DND-41 (cell line): Measurements from ENCODE around the gene DUSP8.

Experiments
- ATAC-seq: fragments of 200-7000 bp; cut with Tn5 transposase; 3 replicates; pipeline ENCODE4 v1.9.1; 2021; ENCODE audit warnings: low read depth; ENCODE audit not compliant: insufficient read depth
- DNase-seq: peaks from one replicate; pipeline ENCODE4 v3.0.0-alpha.2; 2020
- H2AFZ ChIP-seq: 2 replicates; pipeline ENCODE4 v1.6.0; 2012; ENCODE audit warnings: low read depth, low read length
- H3K27ac ChIP-seq: 2 replicates; pipeline ENCODE4 v1.5.1; 2012; ENCODE audit warnings: low read length, inconsistent platforms
- H3K27me3 ChIP-seq: fragments of 200-600 bp; sonication (generic); 2 replicates; pipeline ENCODE4 v1.6.0; 2012; ENCODE audit warnings: low read length, mild to moderate bottlenecking, inconsistent platforms; ENCODE audit not compliant: insufficient read depth, poor library complexity
- H3K36me3 ChIP-seq: 2 replicates; pipeline ENCODE4 v1.5.1; 2012; ENCODE audit warnings: low read length, inconsistent platforms; ENCODE audit not compliant: insufficient read depth
- H3K4me1 ChIP-seq: 2 replicates; pipeline ENCODE4 v1.5.1; 2012; ENCODE audit warnings: mild to moderate bottlenecking, low read length; ENCODE audit not compliant: insufficient read depth
- H3K4me2 ChIP-seq: 2 replicates; pipeline ENCODE4 v1.6.0; 2012; ENCODE audit warnings: mild to moderate bottlenecking, moderate library complexity, low read length, inconsistent platforms; ENCODE audit not compliant: insufficient read depth
- H3K4me3 ChIP-seq, 2 experiments: fragments of 200-600 bp in 1 of 2; shearing (Covaris generic) in 1 of 2; 2 replicates each; pipeline ENCODE4 v1.5.1; 2012 to 2016; ENCODE audit warnings: inconsistent platforms in 2 of 2, low read length in 2 of 2, mild to moderate bottlenecking in 2 of 2, low read depth in 1 of 2, moderate library complexity in 1 of 2
- H3K79me2 ChIP-seq: 2 replicates; pipeline ENCODE4 v1.6.0; 2012; ENCODE audit warnings: low read length, inconsistent platforms; ENCODE audit not compliant: insufficient read depth
- H3K9ac ChIP-seq: 2 replicates; pipeline ENCODE4 v1.6.0; 2012; ENCODE audit warnings: low read depth, mild to moderate bottlenecking, inconsistent platforms, low read length, moderate library complexity
- H3K9me3 ChIP-seq: 2 replicates; pipeline ENCODE4 v1.5.1; 2012; ENCODE audit warnings: low read length, moderate library complexity, mild to moderate bottlenecking, inconsistent platforms; ENCODE audit not compliant: insufficient read depth, severe bottlenecking
- H4K20me1 ChIP-seq: 2 replicates; pipeline ENCODE4 v1.6.0; 2012; ENCODE audit warnings: low read length; ENCODE audit not compliant: insufficient read depth
- EZH2 ChIP-seq: IDR thresholded peaks from 3 replicates; pipeline ENCODE4 v1.6.1; 2012; ENCODE audit warnings: borderline replicate concordance, low read depth, mild to moderate bottlenecking, moderate library complexity, low read length, inconsistent platforms; ENCODE audit not compliant: severe bottlenecking
- TF ChIP-seq, protein P1 (sequence below): IDR thresholded peaks from 2 replicates; pipeline ENCODE4 v1.5.1; 2012; ENCODE audit warnings: borderline replicate concordance, low read length, moderate library complexity, mild to moderate bottlenecking; ENCODE audit not compliant: poor library complexity, severe bottlenecking; ENCODE audit errors: extremely low read depth

Gene DUSP8

DNA sequence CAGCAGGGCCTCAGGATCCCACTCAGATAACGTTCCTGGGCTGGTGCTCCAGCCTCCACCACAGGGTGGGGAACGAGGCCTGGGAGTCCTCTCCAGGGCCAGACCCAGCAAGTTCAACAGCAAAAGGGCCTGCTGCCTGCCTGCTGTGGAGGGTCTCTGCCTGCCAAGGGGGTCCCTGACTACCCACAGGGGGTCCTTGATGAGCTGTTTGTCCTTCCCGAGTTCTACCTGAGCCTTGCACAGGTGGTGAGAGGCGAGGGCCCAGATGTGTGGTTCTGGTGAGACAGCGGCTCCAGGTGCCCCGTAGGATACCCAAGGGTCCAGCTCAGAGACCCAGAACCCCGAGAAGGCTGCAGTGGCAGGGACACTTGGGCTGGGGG is 4.4 kb downstream of the DUSP8 start:
- DNase-seq (no peak), ATAC-seq (no peak)
- no peaks in the 10 kb centered on the region for H3K9me3 ChIP-seq

DNA sequence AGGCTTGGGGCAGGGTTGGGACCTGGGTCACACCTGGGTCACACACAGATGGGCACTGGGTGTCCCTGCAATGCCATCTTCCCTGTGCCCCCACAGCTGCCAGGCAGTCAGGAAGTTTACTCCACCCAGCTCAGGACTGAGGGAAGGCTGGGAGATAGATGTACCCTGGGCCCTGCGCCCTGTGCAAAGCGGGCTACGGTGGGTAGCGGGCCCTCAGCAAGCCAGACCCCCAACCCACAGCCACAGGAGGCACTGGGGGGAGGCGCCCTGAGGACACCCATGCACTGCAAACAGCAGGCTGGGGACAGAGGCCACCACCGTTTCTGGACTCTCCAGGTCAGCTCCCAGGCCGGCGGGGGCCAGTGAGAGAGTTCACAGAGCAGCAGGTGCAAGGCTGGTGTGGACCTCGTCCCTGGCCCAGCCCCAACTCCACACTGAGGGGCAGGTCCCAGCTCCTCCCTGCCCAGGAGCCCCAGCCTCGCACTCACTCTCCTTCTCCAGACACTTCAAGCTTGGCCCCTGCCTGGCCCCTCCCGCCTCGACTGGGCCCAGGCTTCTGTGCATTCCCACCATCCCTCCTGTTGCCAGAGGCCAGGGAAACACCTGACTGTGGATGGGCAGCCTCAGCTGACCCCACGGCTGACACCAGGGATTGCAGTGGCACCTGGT is 4.9 kb downstream of the DUSP8 start:
- no peak for TF ChIP-seq EZH2
- TF ChIP-seq, protein P1, sequence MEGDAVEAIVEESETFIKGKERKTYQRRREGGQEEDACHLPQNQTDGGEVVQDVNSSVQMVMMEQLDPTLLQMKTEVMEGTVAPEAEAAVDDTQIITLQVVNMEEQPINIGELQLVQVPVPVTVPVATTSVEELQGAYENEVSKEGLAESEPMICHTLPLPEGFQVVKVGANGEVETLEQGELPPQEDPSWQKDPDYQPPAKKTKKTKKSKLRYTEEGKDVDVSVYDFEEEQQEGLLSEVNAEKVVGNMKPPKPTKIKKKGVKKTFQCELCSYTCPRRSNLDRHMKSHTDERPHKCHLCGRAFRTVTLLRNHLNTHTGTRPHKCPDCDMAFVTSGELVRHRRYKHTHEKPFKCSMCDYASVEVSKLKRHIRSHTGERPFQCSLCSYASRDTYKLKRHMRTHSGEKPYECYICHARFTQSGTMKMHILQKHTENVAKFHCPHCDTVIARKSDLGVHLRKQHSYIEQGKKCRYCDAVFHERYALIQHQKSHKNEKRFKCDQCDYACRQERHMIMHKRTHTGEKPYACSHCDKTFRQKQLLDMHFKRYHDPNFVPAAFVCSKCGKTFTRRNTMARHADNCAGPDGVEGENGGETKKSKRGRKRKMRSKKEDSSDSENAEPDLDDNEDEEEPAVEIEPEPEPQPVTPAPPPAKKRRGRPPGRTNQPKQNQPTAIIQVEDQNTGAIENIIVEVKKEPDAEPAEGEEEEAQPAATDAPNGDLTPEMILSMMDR: no peak

More for the DNA sequence above, 4.4 kb downstream of the DUSP8 start:
- no peaks in the 10 kb centered on the region for H3K79me2 ChIP-seq
- H3K4me1 ChIP-seq: no peaks in the 10 kb centered on the region
- no peaks in the 10 kb centered on the region for H3K27me3 ChIP-seq
- no peaks in the 10 kb centered on the region for H3K36me3 ChIP-seq
- no peak overlapping the region for H3K4me2 ChIP-seq
- no peak overlapping the region for H3K4me3 ChIP-seq
- no peak overlapping the region for H2AFZ ChIP-seq
- TF ChIP-seq, protein P1: no peak
- no peak for TF ChIP-seq EZH2
- no peak overlapping the region for H3K27ac ChIP-seq
- peaks cover 13% of the 10 kb centered on the region for H4K20me1 ChIP-seq
- no peak overlapping the region for H3K9ac ChIP-seq

DNA sequence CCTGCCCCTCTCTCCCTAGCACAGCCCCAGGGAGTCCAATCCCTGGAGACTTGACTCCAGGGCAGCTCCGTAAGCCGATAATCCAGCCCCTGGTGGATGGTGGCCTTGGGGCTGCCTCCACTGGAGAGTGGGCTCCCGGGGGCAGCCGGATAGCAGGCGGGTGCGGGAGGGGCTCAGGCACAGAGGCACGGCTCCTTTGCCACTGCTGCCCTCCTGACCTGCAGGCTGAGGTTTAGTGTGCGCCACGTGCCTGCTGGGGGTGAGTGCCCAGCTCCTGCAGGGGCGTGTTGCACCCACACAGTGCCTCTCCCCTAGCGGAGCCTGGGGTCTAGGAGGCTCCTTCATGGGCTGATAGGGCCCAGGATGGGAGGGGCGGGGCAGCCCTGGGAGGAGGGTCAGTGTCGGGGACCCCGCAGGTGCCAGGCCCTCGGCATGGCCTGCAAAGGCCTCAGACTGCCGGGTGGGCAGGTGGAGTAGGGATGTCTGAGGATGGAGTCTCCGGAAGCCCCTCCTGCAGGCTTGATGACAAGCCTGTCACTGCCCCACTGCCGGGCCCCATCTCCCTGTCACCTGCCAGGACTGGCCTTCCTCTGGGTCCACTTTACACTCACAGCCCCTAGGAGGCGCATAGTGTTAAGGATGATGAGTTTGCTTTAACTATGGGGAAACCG is 5.6 kb downstream of the DUSP8 start:
- Histone ChIP-seq H3K4me3 (no peak overlapping the region), H3K9ac (no peak overlapping the region), H3K36me3 (no peaks in the 10 kb centered on the region), H3K79me2 (no peaks in the 10 kb centered on the region), H3K27me3 (no peaks in the 10 kb centered on the region), H3K9me3 (no peaks in the 10 kb centered on the region), H3K4me1 (no peaks in the 10 kb centered on the region), H4K20me1 (peaks cover 13% of the 10 kb centered on the region), H2AFZ (no peak overlapping the region), H3K27ac (no peak overlapping the region), H3K4me2 (no peak overlapping the region)
- ATAC-seq (no peak), DNase-seq (no peak)
- TF ChIP-seq EZH2: no peak
- TF ChIP-seq, protein P1: no peak

More for the DNA sequence above, 4.9 kb downstream of the DUSP8 start:
- ATAC-seq (no peak), DNase-seq (no peak)
- H3K9ac ChIP-seq: no peak overlapping the region
- no peaks in the 10 kb centered on the region for H3K27me3 ChIP-seq
- peaks cover 13% of the 10 kb centered on the region for H4K20me1 ChIP-seq
- H3K4me1 ChIP-seq: no peaks in the 10 kb centered on the region
- H3K9me3 ChIP-seq: no peaks in the 10 kb centered on the region
- H2AFZ ChIP-seq: no peak overlapping the region
- no peaks in the 10 kb centered on the region for H3K79me2 ChIP-seq
- no peaks in the 10 kb centered on the region for H3K36me3 ChIP-seq
- H3K4me3 ChIP-seq: no peak overlapping the region
- no peak overlapping the region for H3K27ac ChIP-seq
- H3K4me2 ChIP-seq: no peak overlapping the region

DNA sequence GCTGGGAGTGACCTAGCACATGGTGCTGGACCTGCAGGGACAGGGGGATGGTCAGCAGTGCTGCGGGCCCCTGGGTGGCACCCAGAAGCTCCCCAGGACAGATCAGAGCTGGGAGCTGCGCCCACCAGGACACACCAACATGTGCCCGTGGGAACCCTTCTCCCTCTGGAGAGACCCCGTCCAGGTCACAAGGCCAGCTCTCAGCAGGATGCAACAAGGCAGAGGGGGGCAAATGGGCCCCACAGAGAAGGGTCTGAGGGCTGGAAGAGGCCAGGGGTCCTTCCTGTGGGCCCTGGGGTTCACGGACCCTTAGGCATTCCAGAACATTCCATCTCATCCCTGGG is 6.2 kb downstream of the DUSP8 start:
- Histone ChIP-seq H3K4me1 (no peaks in the 10 kb centered on the region), H3K4me3 (no peak overlapping the region), H3K4me2 (no peak overlapping the region), H3K9me3 (no peaks in the 10 kb centered on the region), H3K27ac (no peak overlapping the region), H3K79me2 (no peaks in the 10 kb centered on the region), H3K27me3 (peaks cover under 1% of the 10 kb centered on the region), H2AFZ (no peak overlapping the region), H3K36me3 (no peaks in the 10 kb centered on the region), H4K20me1 (peaks cover 14% of the 10 kb centered on the region), H3K9ac (no peak overlapping the region)
- ATAC-seq (no peak), DNase-seq (no peak)
- TF ChIP-seq EZH2: no peak
- TF ChIP-seq, protein P1: no peak
